SK-N-SH (cell line): ENCODE results near the gene INPP5A. TPM values are rescaled to one million over a fixed set of nuclear protein-coding genes. Genes with fewer than 3 reads are reported as not detected.

Experiments used
- CTCF ChIA-PET: fragments of 300-600, 350-600 bp; formaldehyde crosslinking; extraction: SDS; loops from one replicate; lab custom pipeline; 2021; lab: Yijun Ruan, JAX
- POLR2A ChIA-PET: fragments of 350-600 bp; sonication (Branson Sonifier 250); formaldehyde crosslinking; extraction: SDS; loops from one replicate; lab custom pipeline; 2020; ENCODE audit warnings: antibody characterized with exemption, inconsistent platforms; lab: Yijun Ruan, JAX
- DNase-seq: peaks from one replicate; pipeline ENCODE4 v3.0.0; 2012
- H2AFZ ChIP-seq: fragments of 200-600 bp; sonication (generic); 2 replicates; pipeline ENCODE4 v1.8.1; 2016; ENCODE audit warnings: antibody characterized with exemption, mild to moderate bottlenecking, low read depth
- H3F3A ChIP-seq: fragments of 200-600 bp; sonication (generic); replicated peaks from 2 replicates; pipeline ENCODE3; 2016; ENCODE audit warnings: antibody characterized with exemption, mild to moderate bottlenecking; ENCODE audit not compliant: insufficient read depth
- H3K27ac ChIP-seq, 2 experiments: fragments of 200-500 bp in 1 of 2; fragments of 200-600 bp in 1 of 2; sonication (Bioruptor generic) in 1 of 2; sonication (generic), shearing (Covaris generic) in 1 of 2; 2 replicates each; pipeline versions ENCODE4 v1.5.1 to v1.6.1; 2014 to 2016; ENCODE audit warnings: low read depth in 2 of 2, inconsistent platforms in 1 of 2, low read length in 1 of 2, mild to moderate bottlenecking in 1 of 2, mixed read lengths in 1 of 2
- H3K27me3 ChIP-seq: fragments of 200-600 bp; sonication (generic), shearing (Covaris generic); 2 replicates; pipeline ENCODE4 v1.6.1; 2016; ENCODE audit warnings: mixed run types; ENCODE audit not compliant: insufficient read depth
- H3K36me3 ChIP-seq, 2 experiments: fragments of 200-500 bp in 1 of 2; fragments of 200-600 bp in 1 of 2; sonication (Bioruptor generic) in 1 of 2; sonication (generic) in 1 of 2; replicated peaks in 1 of 2; 2 replicates each; pipeline versions ENCODE3 to v1.5.1; 2014 to 2016; ENCODE audit warnings: low read length in 1 of 2, mild to moderate bottlenecking in 1 of 2; ENCODE audit not compliant: insufficient read depth in 2 of 2, control insufficient read depth in 1 of 2
- H3K4me1 ChIP-seq, 2 experiments: fragments of 200-500 bp in 1 of 2; fragments of 200-600 bp in 1 of 2; sonication (Bioruptor generic) in 1 of 2; sonication (generic), shearing (Covaris generic) in 1 of 2; 2 replicates each; pipeline versions ENCODE4 v1.5.1 to v1.6.1; 2014 to 2016; ENCODE audit warnings: low read depth in 1 of 2, low read length in 1 of 2, mixed run types in 1 of 2; ENCODE audit not compliant: insufficient read depth in 2 of 2, control insufficient read depth in 1 of 2
- H3K4me2 ChIP-seq: fragments of 200-600 bp; sonication (generic), shearing (Covaris generic); 2 replicates; pipeline ENCODE4 v1.6.1; 2017; ENCODE audit warnings: mixed run types
- H3K4me3 ChIP-seq, 2 experiments: fragments of 200-500 bp in 1 of 2; fragments of 200-600 bp in 1 of 2; sonication (Bioruptor generic) in 1 of 2; sonication (generic), shearing (Covaris generic) in 1 of 2; 2 replicates each; pipeline versions ENCODE4 v1.5.1 to v1.8.1; 2014 to 2016; ENCODE audit warnings: low read depth in 2 of 2, inconsistent platforms in 1 of 2, low read length in 1 of 2, mild to moderate bottlenecking in 1 of 2, mixed read lengths in 1 of 2, moderate library complexity in 1 of 2
- H3K79me2 ChIP-seq: fragments of 200-600 bp; sonication (generic); 2 replicates; pipeline ENCODE4 v1.8.1; 2017; ENCODE audit warnings: mild to moderate bottlenecking; ENCODE audit not compliant: insufficient read depth
- H3K9ac ChIP-seq: fragments of 200-600 bp; sonication (generic); 2 replicates; pipeline ENCODE4 v1.6.1; 2017; ENCODE audit warnings: mixed run types
- H3K9me2 ChIP-seq: fragments of 200-600 bp; sonication (generic); 2 replicates; pipeline ENCODE4 v1.6.1; 2017; ENCODE audit warnings: mixed run types
- H3K9me3 ChIP-seq: fragments of 200-600 bp; sonication (generic); 2 replicates; pipeline ENCODE4 v1.6.1; 2017; ENCODE audit warnings: mixed run types, mild to moderate bottlenecking, moderate library complexity
- H4K20me1 ChIP-seq: fragments of 200-600 bp; sonication (generic); 2 replicates; pipeline ENCODE4 v1.6.1; 2017; ENCODE audit warnings: mild to moderate bottlenecking, mixed run types; ENCODE audit not compliant: insufficient read depth
- ELF1 ChIP-seq: IDR thresholded peaks from 2 replicates; pipeline ENCODE4 v1.4.0; 2012
- FOXJ3 ChIP-seq: sonication (generic); formaldehyde crosslinking; IDR thresholded peaks from 2 replicates; pipeline ENCODE4 v1.5.1; 2020; ENCODE audit warnings: mild to moderate bottlenecking, missing genetic modification reagents
- FOXM1 ChIP-seq: IDR thresholded peaks from 2 replicates; pipeline ENCODE4 v1.4.0; 2012; ENCODE audit warnings: low read depth, mild to moderate bottlenecking
- GATA2 ChIP-seq: sonication (generic); formaldehyde crosslinking; IDR thresholded peaks from 2 replicates; pipeline ENCODE4 v1.5.0; 2020; ENCODE audit warnings: mild to moderate bottlenecking, missing genetic modification reagents
- JUND ChIP-seq: IDR thresholded peaks from 2 replicates; pipeline ENCODE4 v1.4.0; 2012
- MEF2A ChIP-seq: IDR thresholded peaks from 2 replicates; pipeline ENCODE4 v1.4.0; 2012; ENCODE audit warnings: low read depth, borderline replicate concordance
- MXI1 ChIP-seq: IDR thresholded peaks from 2 replicates; pipeline ENCODE4 v1.6.1; 2012; ENCODE audit warnings: mild to moderate bottlenecking, low read depth, low read length, improper control_type of control experiment
- NRF1 ChIP-seq: IDR thresholded peaks from 2 replicates; pipeline ENCODE4 v1.6.1; 2012; ENCODE audit warnings: low read depth, mild to moderate bottlenecking, low read length
- RAD21 ChIP-seq: IDR thresholded peaks from 2 replicates; pipeline ENCODE4 v1.6.1; 2012; ENCODE audit warnings: mild to moderate bottlenecking, low read length
- RCOR1 ChIP-seq: fragments of 150-350 bp; IDR thresholded peaks from 2 replicates; pipeline ENCODE4 v1.6.1; 2017; ENCODE audit warnings: antibody characterized with exemption, low read length
- SIN3A ChIP-seq: IDR thresholded peaks from 2 replicates; pipeline ENCODE4 v1.6.1; 2012; ENCODE audit warnings: low read depth, mild to moderate bottlenecking, low read length, moderate library complexity, borderline replicate concordance
- SMC3 ChIP-seq: IDR thresholded peaks from 2 replicates; pipeline ENCODE4 v1.6.1; 2012; ENCODE audit warnings: low read depth, low read length, improper control_type of control experiment
- WGBS: methylation state at CpG from one replicate; pipeline ENCODE4 v1.1.6; 2017; ENCODE audit warnings: low lambda C conversion rate; 5-methylcytosine and 5-hydroxymethylcytosine counted together
- polyA plus RNA-seq, 3 experiments: library from polyadenylated mRNA; depleted of rRNA; stranded (reverse); fragments of >200 nt; gene quantifications; 2 replicates each; pipeline ENCODE4 v1.2.3, GENCODE V29; 2012
- TF ChIP-seq, protein P1 (sequence below): IDR thresholded peaks from 2 replicates; pipeline ENCODE4 v1.4.0; 2012; ENCODE audit warnings: low read depth, borderline replicate concordance
- TF ChIP-seq, protein P2 (sequence below): fragments of 150-350 bp; IDR thresholded peaks from 2 replicates; pipeline ENCODE4 v1.6.1; 2017; ENCODE audit warnings: antibody characterized with exemption, low read length, low read depth, borderline replicate concordance
- TF ChIP-seq, protein P3 (sequence below): fragments of 150-350 bp; IDR thresholded peaks from 2 replicates; pipeline ENCODE4 v1.6.1; 2016; ENCODE audit warnings: mild to moderate bottlenecking, low read depth, low read length
- TF ChIP-seq, protein P4 (sequence below): IDR thresholded peaks from 2 replicates; pipeline ENCODE4 v1.4.0; 2012; ENCODE audit warnings: low read depth, borderline replicate concordance

The INPP5A gene
- polyA plus RNA-seq, 1 of the 3 experiments (the other 2 are of a cell fraction), result 12.0 TPM

DNA sequence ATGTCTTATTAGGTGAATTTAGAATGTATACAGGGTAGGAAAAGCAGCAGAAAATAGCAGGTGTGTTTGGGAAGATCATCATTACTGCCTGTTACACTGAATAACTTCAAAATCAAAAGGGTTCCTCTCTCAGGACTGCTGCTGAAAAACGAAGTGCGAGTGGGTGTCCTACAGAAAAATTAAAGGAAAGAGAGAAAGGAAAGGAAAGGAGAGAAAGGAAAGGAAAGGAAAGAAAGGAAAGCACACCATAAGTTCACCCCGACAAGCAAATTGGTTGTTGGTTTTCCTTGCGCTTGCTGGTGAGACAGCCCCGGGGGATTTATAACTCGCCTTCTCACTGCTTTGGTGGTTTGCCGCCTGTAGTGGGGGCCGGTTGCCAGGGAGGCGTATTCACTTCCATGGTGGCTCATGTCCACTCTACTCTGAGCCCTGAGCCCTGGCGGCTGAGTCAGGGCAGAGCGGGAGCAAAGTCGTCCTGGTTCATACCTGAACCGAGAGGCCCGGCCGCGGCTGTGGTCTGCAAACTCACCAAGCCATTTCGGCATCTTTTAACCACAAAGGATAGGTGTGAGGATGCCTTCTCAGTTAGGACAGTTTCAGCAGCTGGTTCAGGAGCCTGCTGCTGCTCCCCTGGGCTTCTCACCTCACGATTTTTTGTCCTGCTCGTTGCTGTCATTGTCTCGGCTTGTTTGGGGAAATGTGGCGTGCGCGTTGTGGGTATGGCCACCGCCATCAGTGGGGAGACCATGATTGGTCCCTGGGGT, 26.1 kb downstream of the INPP5A start:
- no peak for DNase-seq
- H3K4me1 ChIP-seq, result no peaks in the 10 kb centered on the region
- H3K9ac ChIP-seq, result no peak overlapping the region
- no peak overlapping the region for H3K4me2 ChIP-seq
- WGBS, result 94% methylated on average over 23 of the region's 24 CpGs
- ChIA-PET POLR2A (no interaction called here), CTCF (interaction anchor here (0.6 kb wide), 1 partner anchor 95 kb away, joined by 3 read pairs; no protein-coding TSS in a partner anchor)
- peaks cover 12% of the 10 kb centered on the region for H4K20me1 ChIP-seq
- TF ChIP-seq SMC3 (no peak), ELF1 (no peak), RCOR1 (no peak), GATA2 (CRISPR knock-in tag) (no peak), MEF2A (no peak), RAD21 (no peak), MXI1 (no peak), NRF1 (no peak), SIN3A (no peak), FOXM1 (no peak), JUND (no peak), FOXJ3 (no peak)
- TF ChIP-seq, protein P1, sequence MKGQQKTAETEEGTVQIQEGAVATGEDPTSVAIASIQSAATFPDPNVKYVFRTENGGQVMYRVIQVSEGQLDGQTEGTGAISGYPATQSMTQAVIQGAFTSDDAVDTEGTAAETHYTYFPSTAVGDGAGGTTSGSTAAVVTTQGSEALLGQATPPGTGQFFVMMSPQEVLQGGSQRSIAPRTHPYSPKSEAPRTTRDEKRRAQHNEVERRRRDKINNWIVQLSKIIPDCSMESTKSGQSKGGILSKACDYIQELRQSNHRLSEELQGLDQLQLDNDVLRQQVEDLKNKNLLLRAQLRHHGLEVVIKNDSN, result no peak
- TF ChIP-seq, protein P2, sequence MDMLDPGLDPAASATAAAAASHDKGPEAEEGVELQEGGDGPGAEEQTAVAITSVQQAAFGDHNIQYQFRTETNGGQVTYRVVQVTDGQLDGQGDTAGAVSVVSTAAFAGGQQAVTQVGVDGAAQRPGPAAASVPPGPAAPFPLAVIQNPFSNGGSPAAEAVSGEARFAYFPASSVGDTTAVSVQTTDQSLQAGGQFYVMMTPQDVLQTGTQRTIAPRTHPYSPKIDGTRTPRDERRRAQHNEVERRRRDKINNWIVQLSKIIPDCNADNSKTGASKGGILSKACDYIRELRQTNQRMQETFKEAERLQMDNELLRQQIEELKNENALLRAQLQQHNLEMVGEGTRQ, result no peak
- TF ChIP-seq, protein P3, sequence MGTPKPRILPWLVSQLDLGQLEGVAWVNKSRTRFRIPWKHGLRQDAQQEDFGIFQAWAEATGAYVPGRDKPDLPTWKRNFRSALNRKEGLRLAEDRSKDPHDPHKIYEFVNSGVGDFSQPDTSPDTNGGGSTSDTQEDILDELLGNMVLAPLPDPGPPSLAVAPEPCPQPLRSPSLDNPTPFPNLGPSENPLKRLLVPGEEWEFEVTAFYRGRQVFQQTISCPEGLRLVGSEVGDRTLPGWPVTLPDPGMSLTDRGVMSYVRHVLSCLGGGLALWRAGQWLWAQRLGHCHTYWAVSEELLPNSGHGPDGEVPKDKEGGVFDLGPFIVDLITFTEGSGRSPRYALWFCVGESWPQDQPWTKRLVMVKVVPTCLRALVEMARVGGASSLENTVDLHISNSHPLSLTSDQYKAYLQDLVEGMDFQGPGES, result no peak
- TF ChIP-seq, protein P4, sequence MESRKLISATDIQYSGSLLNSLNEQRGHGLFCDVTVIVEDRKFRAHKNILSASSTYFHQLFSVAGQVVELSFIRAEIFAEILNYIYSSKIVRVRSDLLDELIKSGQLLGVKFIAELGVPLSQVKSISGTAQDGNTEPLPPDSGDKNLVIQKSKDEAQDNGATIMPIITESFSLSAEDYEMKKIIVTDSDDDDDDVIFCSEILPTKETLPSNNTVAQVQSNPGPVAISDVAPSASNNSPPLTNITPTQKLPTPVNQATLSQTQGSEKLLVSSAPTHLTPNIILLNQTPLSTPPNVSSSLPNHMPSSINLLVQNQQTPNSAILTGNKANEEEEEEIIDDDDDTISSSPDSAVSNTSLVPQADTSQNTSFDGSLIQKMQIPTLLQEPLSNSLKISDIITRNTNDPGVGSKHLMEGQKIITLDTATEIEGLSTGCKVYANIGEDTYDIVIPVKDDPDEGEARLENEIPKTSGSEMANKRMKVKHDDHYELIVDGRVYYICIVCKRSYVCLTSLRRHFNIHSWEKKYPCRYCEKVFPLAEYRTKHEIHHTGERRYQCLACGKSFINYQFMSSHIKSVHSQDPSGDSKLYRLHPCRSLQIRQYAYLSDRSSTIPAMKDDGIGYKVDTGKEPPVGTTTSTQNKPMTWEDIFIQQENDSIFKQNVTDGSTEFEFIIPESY, result no peak
- H3K27ac ChIP-seq, result no peak overlapping the region
- no peak overlapping the region for H2AFZ ChIP-seq
- H3K27me3 ChIP-seq, result no peaks in the 10 kb centered on the region
- no peaks in the 10 kb centered on the region for H3K9me3 ChIP-seq
- no peak overlapping the region for H3K4me3 ChIP-seq
- peaks cover 35% of the 10 kb centered on the region; the same call in 1 of the 2 replicates for H3K79me2 ChIP-seq
- H3F3A ChIP-seq, result no peaks in the 10 kb centered on the region
- no peaks in the 10 kb centered on the region for H3K36me3 ChIP-seq
- no peaks in the 10 kb centered on the region for H3K9me2 ChIP-seq
